HepG2 (cell line): ENCODE measurements around the gene NUDT1. TPM values are rescaled to one million over a fixed set of nuclear protein-coding genes. Genes with fewer than 3 reads are reported as not detected.

Source experiments
- ATAC-seq: fragments of 200-7000 bp; cut with Tn5 transposase; 3 replicates; pipeline ENCODE4 v1.9.1; 2020; ENCODE audit warnings: mild to moderate bottlenecking, moderate library complexity
- BruUV-seq: library from RNA; stranded (reverse); fragments of 400-500 nt; replicated peaks from 2 replicates; lab custom pipeline; 2021; lab: Mats Ljungman, UMichigan
- CTCF ChIA-PET: fragments of 300-600 bp; formaldehyde crosslinking; extraction: SDS; loops from one replicate; lab custom pipeline; 2021; ENCODE audit warnings: low total read pairs, inconsistent platforms, low intra/inter-chr PET ratio; lab: Yijun Ruan, JAX
- POLR2A ChIA-PET: fragments of 350-600 bp; sonication (Branson Sonifier 250); formaldehyde crosslinking; loops from one replicate; lab custom pipeline; 2020; ENCODE audit warnings: antibody characterized with exemption, inconsistent platforms; lab: Yijun Ruan, JAX
- DNase-seq: peaks from one replicate; pipeline ENCODE4 v3.0.0-alpha.2; 2015; ENCODE audit warnings: low spot score
- FAIRE-seq: peaks from 3 replicates; lab custom pipeline; 2011; peaks lifted over from hg19 to GRCh38; lab: Jason Lieb, UNC
- H2AFZ ChIP-seq: one replicate; pipeline ENCODE4 v1.6.1; 2011; ENCODE audit warnings: low read length, inconsistent platforms
- H3K27ac ChIP-seq: fragments of 300-600 bp; 3 replicates; pipeline ENCODE4 v1.8.0; 2011; ENCODE audit warnings: mixed run types, mild to moderate bottlenecking, mixed read lengths, low read length, inconsistent platforms; ENCODE audit not compliant: insufficient read depth; ENCODE audit errors: extremely low read length
- H3K27me3 ChIP-seq, 2 experiments: fragments of 200-600 bp in 1 of 2; 2 replicates in 1 of 2; 3 replicates in 1 of 2; pipeline versions ENCODE4 v1.6.0 to v1.8.0; 2011; ENCODE audit warnings: low read length in 2 of 2, mild to moderate bottlenecking in 2 of 2, moderate library complexity in 2 of 2, inconsistent platforms in 1 of 2; ENCODE audit not compliant: insufficient read depth in 2 of 2, control insufficient read depth in 1 of 2
- H3K36me3 ChIP-seq, 2 experiments: fragments of 200-600 bp in 1 of 2; replicated peaks in 1 of 2; 2 replicates in 1 of 2; 3 replicates in 1 of 2; pipeline versions ENCODE4 v1.5.1 to v1.8.0; 2011; ENCODE audit warnings: low read length in 2 of 2, inconsistent platforms in 1 of 2; ENCODE audit not compliant: insufficient read depth in 2 of 2, control insufficient read depth in 1 of 2
- H3K4me1 ChIP-seq: 2 replicates; pipeline ENCODE4 v1.5.1; 2012; ENCODE audit warnings: low read length, inconsistent platforms; ENCODE audit not compliant: insufficient read depth
- H3K4me2 ChIP-seq: 2 replicates; pipeline ENCODE4 v1.6.0; 2011; ENCODE audit warnings: low read depth, low read length, inconsistent platforms
- H3K4me3 ChIP-seq, 3 experiments: fragments of 200-600 bp in 1 of 3; sonication (generic), shearing (Covaris generic) in 1 of 3; replicated peaks in 1 of 3; 2 replicates each; pipeline ENCODE4 v1.5.1; 2011 to 2016; ENCODE audit warnings: low read length in 3 of 3, inconsistent platforms in 2 of 3, low read depth in 2 of 3, mild to moderate bottlenecking in 2 of 3, control low read depth in 1 of 3, mixed read lengths in 1 of 3; ENCODE audit not compliant: insufficient read depth in 1 of 3
- H3K79me2 ChIP-seq: one replicate; pipeline ENCODE4 v1.6.1; 2011; ENCODE audit warnings: low read length, inconsistent platforms; ENCODE audit not compliant: insufficient read depth
- H3K9ac ChIP-seq: 2 replicates; pipeline ENCODE4 v1.6.0; 2011; ENCODE audit warnings: mild to moderate bottlenecking, low read depth, low read length, inconsistent platforms; ENCODE audit not compliant: insufficient read depth
- H3K9me3 ChIP-seq: 2 replicates; pipeline ENCODE4 v1.5.1; 2012; ENCODE audit warnings: mild to moderate bottlenecking, low read length
- H4K20me1 ChIP-seq: 2 replicates; pipeline ENCODE4 v1.6.0; 2011; ENCODE audit warnings: inconsistent platforms, mild to moderate bottlenecking, low read length, moderate library complexity; ENCODE audit not compliant: insufficient read depth
- FOXC1 ChIP-seq: sonication (generic); formaldehyde crosslinking; IDR thresholded peaks from 2 replicates; pipeline ENCODE4 v1.8.0; 2022; ENCODE audit warnings: mild to moderate bottlenecking, missing genetic modification reagents, borderline replicate concordance
- GATAD2A ChIP-seq: IDR thresholded peaks from 2 replicates; pipeline ENCODE4 v1.6.1; 2016
- HNRNPLL ChIP-seq: fragments of 200-400 bp; formaldehyde crosslinking; IDR thresholded peaks from 2 replicates; pipeline ENCODE4 v1.6.1; 2017; ENCODE audit warnings: mild to moderate bottlenecking, low read depth, low read length; ENCODE audit not compliant: poor library complexity, severe bottlenecking
- HOXA7 ChIP-seq: sonication (generic); formaldehyde crosslinking; IDR thresholded peaks from 2 replicates; pipeline ENCODE4 v1.8.1; 2022; ENCODE audit warnings: mild to moderate bottlenecking, missing genetic modification reagents, moderate library complexity
- RAD51 ChIP-seq: fragments of 450-650 bp; IDR thresholded peaks from 2 replicates; pipeline ENCODE4 v1.6.1; 2016; ENCODE audit warnings: borderline replicate concordance
- ZNF589 ChIP-seq: sonication (generic); formaldehyde crosslinking; conservative IDR thresholded peaks from 2 replicates; pipeline ENCODE4 v1.8.0; 2022; ENCODE audit warnings: mild to moderate bottlenecking, moderate library complexity, missing genetic modification reagents
- ZNF772 ChIP-seq: sonication (generic); formaldehyde crosslinking; IDR thresholded peaks from 2 replicates; pipeline ENCODE4 v1.5.0; 2020; ENCODE audit warnings: mild to moderate bottlenecking, missing genetic modification reagents
- ZNF879 ChIP-seq: sonication (generic); formaldehyde crosslinking; IDR thresholded peaks from 2 replicates; pipeline ENCODE4 v1.8.1; 2023; ENCODE audit warnings: missing genetic modification reagents
- whole genome bisulfite sequencing: methylation state at CpG from one replicate; pipeline ENCODE4 v1.1.6; 2017; ENCODE audit warnings: low lambda C conversion rate; 5-methylcytosine and 5-hydroxymethylcytosine counted together
- in situ Hi-C: cut with HindIII; loops from 2 replicates; pipeline ENCODE4 v1.10.0; 2017; ENCODE audit warnings: low pct_unique_long_range_greater_than_20kb; ENCODE audit not compliant: extremely low pct_ligation_motif_present
- intact Hi-C: fragments of 100-400 bp; cut with micrococcal nuclease; formaldehyde crosslinking; loops from one replicate; pipeline ENCODE4 v1.10.0; 2022; ENCODE audit not compliant: unreplicated experiment
- polyA plus RNA-seq, 8 experiments: library from polyadenylated mRNA; depleted of rRNA in 3 of 8; stranded (reverse) in 7 of 8; unstranded in 1 of 8; fragments of >200 nt; fragmentation: Illumina TruSeq in 4 of 8; extraction: Trizol in 4 of 8; gene quantifications; 2 replicates each; pipeline versions ENCODE4 v1.2.1 to v1.2.3, GENCODE V29; 2011 to 2016; ENCODE audit warnings: low read depth in 4 of 8, missing spikeins in 1 of 8, mixed read lengths in 1 of 8; ENCODE audit not compliant: insufficient read depth in 1 of 8
- total RNA-seq, 5 experiments: library from RNA; depleted of rRNA; stranded (reverse); fragments of >200 nt; fragmentation: Illumina TruSeq; extraction: Trizol; gene quantifications; 2 replicates each; pipeline ENCODE4 v1.2.3, GENCODE V29; 2016; ENCODE audit warnings: low read depth in 1 of 5
- TF ChIP-seq, protein P1 (sequence below): sonication (generic); formaldehyde crosslinking; IDR thresholded peaks from 2 replicates; pipeline ENCODE4 v1.5.0; 2020; ENCODE audit warnings: mild to moderate bottlenecking, missing genetic modification reagents
- TF ChIP-seq, protein P2 (sequence below): sonication (generic); formaldehyde crosslinking; IDR thresholded peaks from 2 replicates; pipeline ENCODE4 v1.5.0; 2020; ENCODE audit warnings: mild to moderate bottlenecking, missing genetic modification reagents, borderline replicate concordance
- TF ChIP-seq, protein P3 (sequence below): sonication (generic); formaldehyde crosslinking; IDR thresholded peaks from 2 replicates; pipeline ENCODE4 v1.4.0; 2020; ENCODE audit warnings: missing genetic modification reagents, low read depth, mild to moderate bottlenecking, borderline replicate concordance
- TF ChIP-seq, protein P4 (sequence below): sonication (generic); formaldehyde crosslinking; IDR thresholded peaks from 2 replicates; pipeline ENCODE4 v1.4.0; 2020; ENCODE audit warnings: missing genetic modification reagents
- TF ChIP-seq, protein P5 (sequence below): sonication (generic); formaldehyde crosslinking; IDR thresholded peaks from 2 replicates; pipeline ENCODE4 v1.4.0; 2020; ENCODE audit warnings: mild to moderate bottlenecking, missing genetic modification reagents

The NUDT1 gene
- total and polyA plus RNA-seq, 2 of the 13 experiments (the other 11 are each of a cell fraction or from before 2014, with no cell fraction given), result 9.1 to 26.8 TPM

DNA sequence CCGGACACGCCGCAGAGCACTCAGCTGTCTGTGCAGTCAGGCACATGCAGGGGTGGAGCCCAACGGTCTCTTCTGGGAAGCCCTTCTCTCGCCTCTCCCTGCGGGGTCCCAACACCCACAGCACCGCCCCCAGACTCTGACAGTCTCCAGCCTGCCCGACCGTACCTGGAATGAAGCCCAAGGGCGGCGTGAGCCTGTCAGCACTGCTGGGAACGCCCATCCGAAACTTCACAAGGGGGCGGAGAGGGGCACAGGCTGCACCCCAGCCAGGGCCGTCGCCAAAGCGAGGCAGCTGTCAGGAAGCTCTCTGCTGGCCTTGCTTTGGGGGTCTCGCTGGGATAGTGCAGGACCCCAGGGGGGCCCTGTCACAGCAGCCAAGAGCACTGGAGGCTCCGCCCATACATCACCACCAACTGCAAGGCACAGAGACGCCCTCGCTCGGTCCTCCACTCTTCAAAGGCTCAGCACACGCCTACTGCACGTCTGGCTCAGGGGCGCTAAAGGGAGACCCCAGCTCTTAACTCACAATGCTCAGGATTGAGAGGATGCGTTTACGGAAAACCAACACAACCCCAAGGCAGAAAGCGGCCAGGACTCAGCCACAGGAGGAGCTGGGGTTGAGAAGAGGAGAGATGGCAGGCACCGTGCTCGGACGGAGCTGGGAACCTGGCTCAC lies 40.2 kb upstream of the NUDT1 start:
- no peak overlapping the region for H3K4me2 ChIP-seq
- no peaks in the 10 kb centered on the region for H3K4me1 ChIP-seq
- no peak overlapping the region for H2AFZ ChIP-seq
- no peak for FAIRE-seq
- H3K36me3 ChIP-seq, result peaks cover 32 to 59% of the 10 kb centered on the region in 2 experiments; a peak in 4 of 5 replicates
- ChIA-PET CTCF (no interaction called here), POLR2A (no interaction called here)
- H3K27me3 ChIP-seq, result no peaks in the 10 kb centered on the region
- no peak overlapping the region for H3K9ac ChIP-seq
- intact Hi-C loops, result no loop called here
- no peak for ATAC-seq
- in situ Hi-C loops, result loop anchor here (25.0 kb wide), 1 partner anchor 615 kb away; no protein-coding TSS in a partner anchor
- no peaks in the 10 kb centered on the region for H3K9me3 ChIP-seq
- H4K20me1 ChIP-seq, result no peaks in the 10 kb centered on the region
- H3K27ac ChIP-seq, result no peak overlapping the region
- no peak for DNase-seq
- H3K4me3 ChIP-seq, result no peak overlapping the region
- no TSS peak for BruUV-seq
- H3K79me2 ChIP-seq, result peaks cover 3% of the 10 kb centered on the region
- 97% methylated on average over 21 of the region's 31 CpGs for WGBS
- TF ChIP-seq FOXC1 (CRISPR knock-in tag) (no peak), ZNF772 (CRISPR knock-in tag) (no peak), RAD51 (no peak), ZNF879 (CRISPR knock-in tag) (no peak), HNRNPLL (no peak), HOXA7 (CRISPR knock-in tag) (no peak), ZNF589 (CRISPR knock-in tag) (no peak), GATAD2A (no peak)
- TF ChIP-seq, protein P1, sequence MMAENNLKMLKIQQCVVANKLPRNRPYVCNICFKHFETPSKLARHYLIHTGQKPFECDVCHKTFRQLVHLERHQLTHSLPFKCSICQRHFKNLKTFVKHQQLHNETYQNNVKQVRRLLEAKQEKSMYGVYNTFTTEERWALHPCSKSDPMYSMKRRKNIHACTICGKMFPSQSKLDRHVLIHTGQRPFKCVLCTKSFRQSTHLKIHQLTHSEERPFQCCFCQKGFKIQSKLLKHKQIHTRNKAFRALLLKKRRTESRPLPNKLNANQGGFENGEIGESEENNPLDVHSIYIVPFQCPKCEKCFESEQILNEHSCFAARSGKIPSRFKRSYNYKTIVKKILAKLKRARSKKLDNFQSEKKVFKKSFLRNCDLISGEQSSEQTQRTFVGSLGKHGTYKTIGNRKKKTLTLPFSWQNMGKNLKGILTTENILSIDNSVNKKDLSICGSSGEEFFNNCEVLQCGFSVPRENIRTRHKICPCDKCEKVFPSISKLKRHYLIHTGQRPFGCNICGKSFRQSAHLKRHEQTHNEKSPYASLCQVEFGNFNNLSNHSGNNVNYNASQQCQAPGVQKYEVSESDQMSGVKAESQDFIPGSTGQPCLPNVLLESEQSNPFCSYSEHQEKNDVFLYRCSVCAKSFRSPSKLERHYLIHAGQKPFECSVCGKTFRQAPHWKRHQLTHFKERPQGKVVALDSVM (CRISPR knock-in tag), result no peak
- TF ChIP-seq, protein P2, sequence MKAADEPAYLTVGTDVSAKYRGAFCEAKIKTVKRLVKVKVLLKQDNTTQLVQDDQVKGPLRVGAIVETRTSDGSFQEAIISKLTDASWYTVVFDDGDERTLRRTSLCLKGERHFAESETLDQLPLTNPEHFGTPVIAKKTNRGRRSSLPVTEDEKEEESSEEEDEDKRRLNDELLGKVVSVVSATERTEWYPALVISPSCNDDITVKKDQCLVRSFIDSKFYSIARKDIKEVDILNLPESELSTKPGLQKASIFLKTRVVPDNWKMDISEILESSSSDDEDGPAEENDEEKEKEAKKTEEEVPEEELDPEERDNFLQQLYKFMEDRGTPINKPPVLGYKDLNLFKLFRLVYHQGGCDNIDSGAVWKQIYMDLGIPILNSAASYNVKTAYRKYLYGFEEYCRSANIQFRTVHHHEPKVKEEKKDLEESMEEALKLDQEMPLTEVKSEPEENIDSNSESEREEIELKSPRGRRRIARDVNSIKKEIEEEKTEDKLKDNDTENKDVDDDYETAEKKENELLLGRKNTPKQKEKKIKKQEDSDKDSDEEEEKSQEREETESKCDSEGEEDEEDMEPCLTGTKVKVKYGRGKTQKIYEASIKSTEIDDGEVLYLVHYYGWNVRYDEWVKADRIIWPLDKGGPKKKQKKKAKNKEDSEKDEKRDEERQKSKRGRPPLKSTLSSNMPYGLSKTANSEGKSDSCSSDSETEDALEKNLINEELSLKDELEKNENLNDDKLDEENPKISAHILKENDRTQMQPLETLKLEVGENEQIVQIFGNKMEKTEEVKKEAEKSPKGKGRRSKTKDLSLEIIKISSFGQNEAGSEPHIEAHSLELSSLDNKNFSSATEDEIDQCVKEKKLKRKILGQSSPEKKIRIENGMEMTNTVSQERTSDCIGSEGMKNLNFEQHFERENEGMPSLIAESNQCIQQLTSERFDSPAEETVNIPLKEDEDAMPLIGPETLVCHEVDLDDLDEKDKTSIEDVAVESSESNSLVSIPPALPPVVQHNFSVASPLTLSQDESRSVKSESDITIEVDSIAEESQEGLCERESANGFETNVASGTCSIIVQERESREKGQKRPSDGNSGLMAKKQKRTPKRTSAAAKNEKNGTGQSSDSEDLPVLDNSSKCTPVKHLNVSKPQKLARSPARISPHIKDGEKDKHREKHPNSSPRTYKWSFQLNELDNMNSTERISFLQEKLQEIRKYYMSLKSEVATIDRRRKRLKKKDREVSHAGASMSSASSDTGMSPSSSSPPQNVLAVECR, result no peak
- TF ChIP-seq, protein P3, sequence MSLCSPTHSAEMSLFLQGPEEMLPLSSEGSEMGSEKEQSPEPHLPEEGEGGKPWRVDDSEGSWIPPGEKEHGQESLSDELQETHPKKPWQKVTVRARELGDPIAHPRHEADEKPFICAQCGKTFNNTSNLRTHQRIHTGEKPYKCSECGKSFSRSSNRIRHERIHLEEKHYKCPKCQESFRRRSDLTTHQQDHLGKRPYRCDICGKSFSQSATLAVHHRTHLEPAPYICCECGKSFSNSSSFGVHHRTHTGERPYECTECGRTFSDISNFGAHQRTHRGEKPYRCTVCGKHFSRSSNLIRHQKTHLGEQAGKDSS (CRISPR knock-in tag), result no peak
- TF ChIP-seq, protein P4, sequence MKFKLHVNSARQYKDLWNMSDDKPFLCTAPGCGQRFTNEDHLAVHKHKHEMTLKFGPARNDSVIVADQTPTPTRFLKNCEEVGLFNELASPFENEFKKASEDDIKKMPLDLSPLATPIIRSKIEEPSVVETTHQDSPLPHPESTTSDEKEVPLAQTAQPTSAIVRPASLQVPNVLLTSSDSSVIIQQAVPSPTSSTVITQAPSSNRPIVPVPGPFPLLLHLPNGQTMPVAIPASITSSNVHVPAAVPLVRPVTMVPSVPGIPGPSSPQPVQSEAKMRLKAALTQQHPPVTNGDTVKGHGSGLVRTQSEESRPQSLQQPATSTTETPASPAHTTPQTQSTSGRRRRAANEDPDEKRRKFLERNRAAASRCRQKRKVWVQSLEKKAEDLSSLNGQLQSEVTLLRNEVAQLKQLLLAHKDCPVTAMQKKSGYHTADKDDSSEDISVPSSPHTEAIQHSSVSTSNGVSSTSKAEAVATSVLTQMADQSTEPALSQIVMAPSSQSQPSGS (CRISPR knock-in tag), result no peak
- TF ChIP-seq, protein P5, sequence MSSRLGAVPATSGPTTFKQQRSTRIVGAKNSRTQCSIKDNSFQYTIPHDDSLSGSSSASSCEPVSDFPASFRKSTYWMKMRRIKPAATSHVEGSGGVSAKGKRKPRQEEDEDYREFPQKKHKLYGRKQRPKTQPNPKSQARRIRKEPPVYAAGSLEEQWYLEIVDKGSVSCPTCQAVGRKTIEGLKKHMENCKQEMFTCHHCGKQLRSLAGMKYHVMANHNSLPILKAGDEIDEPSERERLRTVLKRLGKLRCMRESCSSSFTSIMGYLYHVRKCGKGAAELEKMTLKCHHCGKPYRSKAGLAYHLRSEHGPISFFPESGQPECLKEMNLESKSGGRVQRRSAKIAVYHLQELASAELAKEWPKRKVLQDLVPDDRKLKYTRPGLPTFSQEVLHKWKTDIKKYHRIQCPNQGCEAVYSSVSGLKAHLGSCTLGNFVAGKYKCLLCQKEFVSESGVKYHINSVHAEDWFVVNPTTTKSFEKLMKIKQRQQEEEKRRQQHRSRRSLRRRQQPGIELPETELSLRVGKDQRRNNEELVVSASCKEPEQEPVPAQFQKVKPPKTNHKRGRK, result no peak
